Measurements from ENCODE around the gene JMJD1C. TPM values are rescaled to one million over a fixed set of nuclear protein-coding genes. Genes with fewer than 3 reads are reported as not detected.
"Not testable (repeated sequence)": the region's sequence is repeated elsewhere in the genome, so short reads cannot be mapped to it uniquely, and the experiment has no call there.

Gene JMJD1C
- total and polyA plus RNA-seq, 10 of the 15 experiments (the other 5 are each of a cell fraction or from before 2014, with no cell fraction given) = 31.2 to 83.3 (median 49.5) TPM

- TF ChIP-seq BCL3 (IDR thresholded peaks at IDR 0.05; ENCODE audit: borderline replicate concordance, insufficient read depth, low read depth, low read length, poor library complexity, severe bottlenecking) (no peak), RAD21 (IDR thresholded peaks at IDR 0.05; ENCODE audit: insufficient read depth, low read depth, low read length) (no peak), ZBED1 (IDR thresholded peaks at IDR 0.05; ENCODE audit: borderline replicate concordance) (no peak), CEBPZ (IDR thresholded peaks at IDR 0.05; ENCODE audit: low read depth, low read length) (no peak)
These were observed 171.0 kb downstream of the JMJD1C start (continued) for GRCh38 chr10:63294781-63295180.

GRCh38 chr10:63292847-63293246 lies 172.9 kb downstream of the JMJD1C start:
- H3K27me3 ChIP-seq (replicated peaks in 1 of 2; ENCODE audit: control insufficient read depth in 2 of 2, insufficient read depth in 2 of 2, low read length in 1 of 2); DNase-seq (ENCODE audit: low read depth, low spot score); in situ Hi-C loops (cut with MboI); FAIRE-seq; H4K20me1 ChIP-seq (ENCODE audit: control insufficient read depth, insufficient read depth); H2AFZ ChIP-seq (ENCODE audit: control insufficient read depth, low read depth, low read length); intact Hi-C loops (cut with micrococcal nuclease; ENCODE audit: unreplicated experiment); H3K9ac ChIP-seq (ENCODE audit: control insufficient read depth, insufficient read depth, low read length); H3K9me3 ChIP-seq (replicated peaks; ENCODE audit: control insufficient read depth, insufficient read depth, low read length); H3K4me2 ChIP-seq (ENCODE audit: control insufficient read depth, insufficient read depth); POLR2A ChIA-PET; H3K4me3 ChIP-seq; H3K36me3 ChIP-seq (ENCODE audit: control insufficient read depth in 2 of 2, insufficient read depth in 2 of 2, low read length in 1 of 2); ATAC-seq; H3K27ac ChIP-seq (ENCODE audit: control insufficient read depth, insufficient read depth); H3K4me1 ChIP-seq (ENCODE audit: control insufficient read depth, insufficient read depth, low read length); H3K79me2 ChIP-seq (ENCODE audit: control insufficient read depth, insufficient read depth, low read length); BruUV-seq (replicated peaks); RAD21 ChIA-PET (ENCODE audit: unreplicated experiment): not testable (repeated sequence)
- ChIA-PET SMC1A (ENCODE audit: uncharacterized antibody, unreplicated experiment) (interaction anchor here (0.7 kb wide), 1 partner anchor 25 kb away, joined by 3 read pairs; no protein-coding TSS in a partner anchor), CTCF (interaction anchor here (1.5 kb wide), 1 partner anchor 10 kb away, joined by 3 read pairs; no protein-coding TSS in a partner anchor)
- WGBS (ENCODE audit: insufficient coverage, insufficient replicate concordance, low lambda C conversion rate, missing lambda C conversion rate) = 75% methylated on average over 4 of the region's 4 CpGs

Data from GM12878 (cell line).